ENCODE results near the gene TNFRSF19.
"Not testable (repeated sequence)": the region's sequence is repeated elsewhere in the genome, so short reads cannot be mapped to it uniquely, and the experiment has no call there.

Gene TNFRSF19

DNA sequence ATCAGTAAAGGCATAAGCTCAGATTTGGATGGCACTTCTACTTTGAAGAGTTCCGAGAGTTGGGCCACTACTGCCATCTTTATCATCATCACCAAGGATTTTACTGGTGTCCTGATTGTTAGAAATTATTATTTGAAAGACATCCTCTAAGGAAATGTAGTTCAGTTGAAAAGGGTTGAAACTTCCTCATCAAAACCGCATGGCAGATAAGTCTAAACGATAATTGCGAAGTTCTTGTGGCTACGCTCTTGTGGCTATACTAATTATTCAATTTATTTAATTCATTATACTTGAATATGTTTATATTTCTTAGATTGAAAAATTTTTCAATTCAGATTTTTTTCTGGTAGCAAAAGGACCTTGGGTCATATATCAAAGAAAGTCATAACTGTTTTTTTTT lies 22.4 kb downstream of the TNFRSF19 start:
- H3K4me1 ChIP-seq (ENCODE audit: insufficient read depth, low read length, severe bottlenecking): no peaks in the 10 kb centered on the region
- no peaks in the 10 kb centered on the region for H4K20me1 ChIP-seq (ENCODE audit: insufficient read depth, low read length)
- no peak overlapping the region for H3K9ac ChIP-seq (ENCODE audit: low read length)
- no peaks in the 10 kb centered on the region for H3K36me3 ChIP-seq (ENCODE audit: insufficient read depth, low read length)
- TF ChIP-seq, protein P1, sequence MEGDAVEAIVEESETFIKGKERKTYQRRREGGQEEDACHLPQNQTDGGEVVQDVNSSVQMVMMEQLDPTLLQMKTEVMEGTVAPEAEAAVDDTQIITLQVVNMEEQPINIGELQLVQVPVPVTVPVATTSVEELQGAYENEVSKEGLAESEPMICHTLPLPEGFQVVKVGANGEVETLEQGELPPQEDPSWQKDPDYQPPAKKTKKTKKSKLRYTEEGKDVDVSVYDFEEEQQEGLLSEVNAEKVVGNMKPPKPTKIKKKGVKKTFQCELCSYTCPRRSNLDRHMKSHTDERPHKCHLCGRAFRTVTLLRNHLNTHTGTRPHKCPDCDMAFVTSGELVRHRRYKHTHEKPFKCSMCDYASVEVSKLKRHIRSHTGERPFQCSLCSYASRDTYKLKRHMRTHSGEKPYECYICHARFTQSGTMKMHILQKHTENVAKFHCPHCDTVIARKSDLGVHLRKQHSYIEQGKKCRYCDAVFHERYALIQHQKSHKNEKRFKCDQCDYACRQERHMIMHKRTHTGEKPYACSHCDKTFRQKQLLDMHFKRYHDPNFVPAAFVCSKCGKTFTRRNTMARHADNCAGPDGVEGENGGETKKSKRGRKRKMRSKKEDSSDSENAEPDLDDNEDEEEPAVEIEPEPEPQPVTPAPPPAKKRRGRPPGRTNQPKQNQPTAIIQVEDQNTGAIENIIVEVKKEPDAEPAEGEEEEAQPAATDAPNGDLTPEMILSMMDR (IDR thresholded peaks at IDR 0.05; ENCODE audit: low read length): no peak
- no peak for TF ChIP-seq EZH2 (IDR thresholded peaks at IDR 0.05; ENCODE audit: borderline replicate concordance, low read length)
- H2AFZ ChIP-seq (ENCODE audit: low read length): no peak overlapping the region
- H3K27ac ChIP-seq (ENCODE audit: low read depth, low read length, poor library complexity, severe bottlenecking): no peak overlapping the region
- no peak overlapping the region for H3K4me2 ChIP-seq (ENCODE audit: low read length)
- no peaks in the 10 kb centered on the region for H3F3A ChIP-seq (ENCODE audit: insufficient read depth, low read length)
- no peaks in the 10 kb centered on the region for H3K9me2 ChIP-seq (ENCODE audit: low read depth, low read length)
- no peaks in the 10 kb centered on the region for H3K27me3 ChIP-seq (ENCODE audit: insufficient read depth, low read length)
- H3K79me2 ChIP-seq (ENCODE audit: insufficient read depth, low read length): no peaks in the 10 kb centered on the region
- H3K9me3 ChIP-seq (ENCODE audit: low read length): no peaks in the 10 kb centered on the region
- H3K4me3 ChIP-seq (ENCODE audit: low read depth, low read length, poor library complexity, severe bottlenecking): no peak overlapping the region

DNA sequence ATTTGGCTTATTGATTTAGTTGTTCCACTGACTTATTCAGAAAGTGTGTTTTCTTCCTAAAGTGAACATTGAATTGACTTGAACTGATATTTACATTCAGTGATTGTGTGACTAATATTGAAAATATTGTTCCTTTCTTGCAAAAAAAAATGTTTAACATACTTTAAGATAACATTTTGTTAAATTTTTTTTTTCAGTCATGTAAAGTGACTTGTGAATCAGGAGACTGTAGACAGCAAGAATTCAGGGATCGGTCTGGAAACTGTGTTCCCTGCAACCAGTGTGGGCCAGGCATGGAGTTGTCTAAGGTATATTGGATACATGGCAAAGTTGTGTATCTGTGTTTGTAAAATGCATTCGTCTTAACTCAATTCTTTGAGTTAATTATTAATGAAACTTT lies 22.9 kb downstream of the TNFRSF19 start:
- TF ChIP-seq, protein P1 (IDR thresholded peaks at IDR 0.05; ENCODE audit: low read length): no peak
- no peak for TF ChIP-seq EZH2 (IDR thresholded peaks at IDR 0.05; ENCODE audit: borderline replicate concordance, low read length)
- Histone ChIP-seq H3K4me2 (ENCODE audit: low read length) (no peak overlapping the region), H2AFZ (ENCODE audit: low read length) (no peak overlapping the region), H3K9me3 (ENCODE audit: low read length) (no peaks in the 10 kb centered on the region), H3K9ac (ENCODE audit: low read length) (no peak overlapping the region), H3F3A (ENCODE audit: insufficient read depth, low read length) (no peaks in the 10 kb centered on the region), H3K9me2 (ENCODE audit: low read depth, low read length) (no peaks in the 10 kb centered on the region), H3K27me3 (ENCODE audit: insufficient read depth, low read length) (no peaks in the 10 kb centered on the region), H4K20me1 (ENCODE audit: insufficient read depth, low read length) (no peaks in the 10 kb centered on the region), H3K79me2 (ENCODE audit: insufficient read depth, low read length) (no peaks in the 10 kb centered on the region), H3K36me3 (ENCODE audit: insufficient read depth, low read length) (no peaks in the 10 kb centered on the region), H3K4me3 (ENCODE audit: low read depth, low read length, poor library complexity, severe bottlenecking) (no peak overlapping the region), H3K4me1 (ENCODE audit: insufficient read depth, low read length, severe bottlenecking) (no peaks in the 10 kb centered on the region), H3K27ac (ENCODE audit: low read depth, low read length, poor library complexity, severe bottlenecking) (no peak overlapping the region)

DNA sequence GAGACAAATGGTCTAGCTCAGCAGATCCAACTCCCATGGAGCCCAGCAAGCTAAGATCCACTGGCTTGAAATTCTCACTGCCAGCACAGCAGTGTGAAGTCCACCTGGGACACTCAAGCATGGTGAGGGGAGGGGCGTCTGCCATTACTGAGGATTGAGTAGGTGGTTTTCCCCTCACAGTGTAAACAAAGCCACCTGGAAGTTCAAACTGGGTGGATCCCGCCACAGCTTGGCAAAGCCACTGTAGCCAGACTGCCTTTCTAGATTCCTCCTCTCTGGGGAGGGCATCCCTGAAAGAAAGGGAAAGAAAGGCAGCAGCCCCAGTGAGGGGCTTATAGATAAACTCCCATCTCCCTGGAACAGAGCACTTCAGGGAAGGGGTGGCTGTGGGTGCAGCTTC lies 24.1 kb downstream of the TNFRSF19 start:
- H4K20me1 ChIP-seq (ENCODE audit: insufficient read depth, low read length); H3K9ac ChIP-seq (ENCODE audit: low read length); H3K4me2 ChIP-seq (ENCODE audit: low read length); H3K9me2 ChIP-seq (ENCODE audit: low read depth, low read length); H3K4me1 ChIP-seq (ENCODE audit: insufficient read depth, low read length, severe bottlenecking); H3K36me3 ChIP-seq (ENCODE audit: insufficient read depth, low read length); H3K4me3 ChIP-seq (ENCODE audit: low read depth, low read length, poor library complexity, severe bottlenecking); H3K27me3 ChIP-seq (ENCODE audit: insufficient read depth, low read length); H2AFZ ChIP-seq (ENCODE audit: low read length); H3K9me3 ChIP-seq (ENCODE audit: low read length); H3F3A ChIP-seq (ENCODE audit: insufficient read depth, low read length); H3K27ac ChIP-seq (ENCODE audit: low read depth, low read length, poor library complexity, severe bottlenecking); H3K79me2 ChIP-seq (ENCODE audit: insufficient read depth, low read length): not testable (repeated sequence)

DNA sequence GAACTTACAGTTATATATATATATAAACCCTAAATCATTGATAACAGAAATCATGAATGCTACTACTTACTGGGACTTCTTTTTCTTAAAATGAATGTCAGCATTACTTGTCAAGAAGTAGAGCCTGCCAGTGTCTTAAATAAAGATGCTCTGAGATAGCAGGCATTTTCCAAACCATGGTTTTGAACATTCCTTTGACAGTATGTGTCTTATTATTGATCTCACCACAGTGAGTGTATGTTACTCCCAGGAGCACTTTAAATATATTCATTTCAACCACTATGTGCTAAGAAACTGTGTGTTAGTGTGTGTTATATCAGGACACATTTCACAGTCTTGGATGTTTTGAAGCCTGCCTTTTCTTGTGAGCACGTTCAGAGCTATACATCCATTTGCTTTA lies 28.2 kb downstream of the TNFRSF19 start:
- H4K20me1 ChIP-seq (ENCODE audit: insufficient read depth, low read length): no peaks in the 10 kb centered on the region
- H3K79me2 ChIP-seq (ENCODE audit: insufficient read depth, low read length): no peaks in the 10 kb centered on the region
- no peak overlapping the region for H2AFZ ChIP-seq (ENCODE audit: low read length)
- no peak overlapping the region for H3K9ac ChIP-seq (ENCODE audit: low read length)
- H3K9me3 ChIP-seq (ENCODE audit: low read length): no peaks in the 10 kb centered on the region
- H3K27me3 ChIP-seq (ENCODE audit: insufficient read depth, low read length): no peaks in the 10 kb centered on the region
- no peak for TF ChIP-seq EZH2 (IDR thresholded peaks at IDR 0.05; ENCODE audit: borderline replicate concordance, low read length)
- TF ChIP-seq, protein P1 (IDR thresholded peaks at IDR 0.05; ENCODE audit: low read length): no peak
- H3K4me2 ChIP-seq (ENCODE audit: low read length): no peak overlapping the region
- H3K4me1 ChIP-seq (ENCODE audit: insufficient read depth, low read length, severe bottlenecking): no peaks in the 10 kb centered on the region
- H3K36me3 ChIP-seq (ENCODE audit: insufficient read depth, low read length): no peaks in the 10 kb centered on the region
- H3K27ac ChIP-seq (ENCODE audit: low read depth, low read length, poor library complexity, severe bottlenecking): no peak overlapping the region
- no peaks in the 10 kb centered on the region for H3K9me2 ChIP-seq (ENCODE audit: low read depth, low read length)
- no peak overlapping the region for H3K4me3 ChIP-seq (ENCODE audit: low read depth, low read length, poor library complexity, severe bottlenecking)
- no peaks in the 10 kb centered on the region for H3F3A ChIP-seq (ENCODE audit: insufficient read depth, low read length)
